Activated CD4-positive, alpha-beta T cell treated with anti-CD3 and anti-CD28 coated beads, Interleukin-2, Interleukin-4, amounts not matched to agents 100 ng/mL and 50 ng/mL, durations not matched to agents 16 hours and 8 hours (primary cell): ENCODE measurements around the gene SH2D1B.

Experiments
- DNase-seq: peaks from one replicate; pipeline ENCODE4 v3.0.0-alpha.2; 2020; ENCODE audit warnings: low spot score

Gene SH2D1B

DNA sequence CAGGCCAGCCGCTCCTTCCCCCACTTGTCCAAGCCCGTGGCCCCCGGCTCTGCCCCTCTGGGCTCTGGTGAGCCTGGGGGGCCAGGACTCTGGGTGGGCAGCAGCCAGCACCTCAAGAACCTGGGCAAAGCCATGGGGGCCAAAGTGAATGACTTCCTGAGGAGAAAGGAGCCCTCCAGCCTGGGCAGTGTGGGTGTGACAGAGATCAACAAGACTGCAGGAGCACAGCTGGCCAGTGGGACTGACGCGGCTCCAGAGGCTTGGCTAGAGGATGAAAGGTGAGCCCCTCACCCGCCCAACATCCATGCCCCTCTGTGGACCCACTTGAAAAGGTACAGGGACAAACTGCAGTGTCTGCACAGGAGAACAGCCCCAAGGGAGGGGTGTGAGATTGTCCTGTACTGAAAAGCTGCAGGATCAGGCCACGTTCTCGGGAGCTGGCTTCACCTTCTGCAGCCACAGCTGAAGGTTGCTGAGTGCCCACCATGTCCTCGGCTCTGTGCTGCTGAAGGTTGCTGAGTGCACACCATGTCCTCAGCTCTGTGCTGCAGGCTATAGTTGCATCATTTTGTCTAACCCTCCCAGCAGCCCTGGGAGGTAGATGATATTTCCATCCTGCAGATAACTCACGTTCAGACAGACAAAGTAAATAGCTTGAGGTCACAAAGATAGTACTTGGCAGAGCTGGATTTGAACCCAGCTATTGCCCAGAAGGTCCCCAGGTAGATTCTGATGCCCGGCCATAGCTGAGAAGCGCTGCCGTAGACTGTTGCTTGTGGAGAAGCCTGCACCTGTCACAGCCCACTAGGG lies 29.8 kb downstream of the SH2D1B start:
- no peak for DNase-seq

DNA sequence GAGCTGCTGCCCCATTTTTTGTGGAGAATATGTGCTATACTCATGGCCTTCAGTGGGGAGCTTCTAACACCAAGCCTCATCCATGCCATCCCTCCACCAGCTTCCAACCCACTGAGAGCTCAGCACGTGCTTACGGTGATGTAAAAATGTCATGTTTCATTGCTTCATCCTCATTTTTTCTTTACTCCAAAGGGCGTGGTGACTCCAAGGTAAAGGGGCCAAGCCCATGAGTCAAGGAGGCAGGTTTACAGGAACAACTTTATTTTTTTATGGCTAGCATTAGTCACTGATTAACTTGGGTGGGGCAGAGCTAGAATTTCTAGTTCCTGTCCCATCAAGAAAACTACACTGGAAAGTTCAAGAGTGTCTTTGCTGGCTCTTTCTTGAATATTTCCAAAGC lies 30.6 kb downstream of the SH2D1B start, which contains the start of gene C1orf226:
TSS of gene C1orf226 (plus strand) at position 346 of the 400 bp plus-strand sequence. CDS start 174 bp downstream, outside the sequence.
- no peak for DNase-seq

DNA sequence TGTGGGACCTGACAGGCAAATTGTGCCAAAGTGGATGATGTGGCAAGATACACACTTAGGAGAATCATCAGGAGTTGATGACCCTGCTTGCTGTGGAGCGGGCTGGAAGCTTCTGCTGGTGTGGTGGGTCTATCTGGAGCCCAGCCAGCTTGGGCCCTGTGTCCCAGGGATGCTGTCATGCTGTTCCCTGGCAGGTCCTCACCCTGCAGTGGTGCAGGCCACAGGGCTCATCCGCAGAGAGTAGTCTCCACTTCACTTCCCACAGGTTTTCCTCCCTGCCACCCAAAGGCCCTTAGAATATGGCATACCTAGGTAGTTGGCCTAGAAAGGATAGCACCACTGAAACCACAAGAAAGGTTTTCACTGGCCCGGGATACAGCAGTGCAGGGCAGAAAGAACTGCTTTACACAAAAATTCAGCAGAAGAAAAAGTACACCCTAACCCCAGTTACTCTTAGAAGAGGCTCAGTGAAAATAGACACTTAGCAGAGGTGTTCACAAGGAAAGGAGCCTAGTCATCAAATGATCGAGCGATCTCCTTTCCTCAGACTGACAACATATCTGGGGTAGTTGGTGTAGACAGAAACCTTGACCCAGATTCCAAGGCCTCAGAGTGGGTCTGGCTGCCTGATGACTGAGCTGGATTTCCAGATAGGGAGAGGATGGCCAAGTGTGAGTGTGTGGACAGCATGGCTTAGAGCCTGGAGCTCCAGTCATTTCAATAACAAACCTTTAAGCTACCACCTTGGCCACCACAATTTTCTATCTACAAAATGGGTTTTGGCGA lies 31.7 kb downstream of the SH2D1B start:
- DNase-seq, result no peak

DNA sequence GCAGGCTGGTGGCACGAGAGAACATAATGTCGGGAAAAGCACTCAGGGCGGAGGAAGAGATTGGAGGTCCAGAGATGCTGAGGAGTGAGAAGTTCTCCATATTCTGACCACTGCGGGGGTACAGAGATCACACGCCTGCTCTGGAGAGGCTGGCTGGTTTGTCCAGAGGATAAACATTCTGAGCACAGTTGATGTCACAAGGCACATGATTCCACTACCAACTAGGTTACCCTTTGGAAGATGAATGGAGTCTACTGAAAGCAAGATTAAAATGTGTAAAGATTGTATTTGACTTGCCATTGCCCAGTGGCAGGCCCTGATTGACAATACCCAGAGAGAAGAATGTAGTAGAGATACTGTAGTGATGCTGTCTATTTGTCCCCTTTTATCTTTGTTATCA lies 35.2 kb downstream of the SH2D1B start, which contains the start of gene SPATA46:
TSS of gene SPATA46 (minus strand) at position 164 of the 400 bp plus-strand sequence. CDS start at position 100, 64 bp downstream.
- no peak for DNase-seq

DNA sequence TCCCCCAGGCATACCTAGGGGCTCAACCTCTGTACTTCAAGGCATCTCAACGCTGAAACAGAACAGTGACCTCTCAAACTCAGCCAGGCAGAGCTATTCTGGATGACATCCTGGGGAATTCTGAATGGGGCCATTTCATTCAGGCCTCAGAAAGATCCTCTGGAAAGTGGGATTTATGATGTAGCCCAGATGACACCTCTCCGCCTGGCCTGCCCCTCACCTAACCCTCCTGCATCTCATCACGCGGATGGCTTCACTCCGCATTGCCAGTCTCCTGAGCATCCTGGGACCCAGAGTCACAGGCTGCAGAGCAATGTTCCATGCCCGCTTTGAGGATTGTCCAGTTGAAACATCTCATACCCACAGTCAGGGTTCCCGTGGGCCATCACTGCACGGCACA lies 36.5 kb downstream of the SH2D1B start:
- no peak for DNase-seq

DNA sequence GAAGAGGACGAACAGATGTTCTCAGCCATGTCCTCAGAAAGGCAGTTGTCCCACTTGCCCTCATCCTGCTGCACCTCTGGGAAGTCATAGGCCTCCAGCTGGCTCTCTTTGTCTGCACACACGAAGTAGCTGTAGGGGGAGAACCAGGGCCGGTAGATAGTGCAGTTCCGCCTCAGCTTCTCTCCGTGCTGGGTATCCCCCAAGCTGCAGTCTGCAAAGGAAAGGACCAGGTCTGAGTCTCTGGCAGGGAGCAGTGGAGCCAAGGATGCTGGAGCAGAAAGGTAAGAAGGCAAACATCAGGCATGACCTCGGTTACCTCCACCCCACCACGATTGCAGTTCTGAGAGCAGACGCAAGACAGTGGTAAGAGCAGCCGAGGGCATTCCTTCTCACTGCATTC lies 37.5 kb downstream of the SH2D1B start:
- DNase-seq, result no peak

DNA sequence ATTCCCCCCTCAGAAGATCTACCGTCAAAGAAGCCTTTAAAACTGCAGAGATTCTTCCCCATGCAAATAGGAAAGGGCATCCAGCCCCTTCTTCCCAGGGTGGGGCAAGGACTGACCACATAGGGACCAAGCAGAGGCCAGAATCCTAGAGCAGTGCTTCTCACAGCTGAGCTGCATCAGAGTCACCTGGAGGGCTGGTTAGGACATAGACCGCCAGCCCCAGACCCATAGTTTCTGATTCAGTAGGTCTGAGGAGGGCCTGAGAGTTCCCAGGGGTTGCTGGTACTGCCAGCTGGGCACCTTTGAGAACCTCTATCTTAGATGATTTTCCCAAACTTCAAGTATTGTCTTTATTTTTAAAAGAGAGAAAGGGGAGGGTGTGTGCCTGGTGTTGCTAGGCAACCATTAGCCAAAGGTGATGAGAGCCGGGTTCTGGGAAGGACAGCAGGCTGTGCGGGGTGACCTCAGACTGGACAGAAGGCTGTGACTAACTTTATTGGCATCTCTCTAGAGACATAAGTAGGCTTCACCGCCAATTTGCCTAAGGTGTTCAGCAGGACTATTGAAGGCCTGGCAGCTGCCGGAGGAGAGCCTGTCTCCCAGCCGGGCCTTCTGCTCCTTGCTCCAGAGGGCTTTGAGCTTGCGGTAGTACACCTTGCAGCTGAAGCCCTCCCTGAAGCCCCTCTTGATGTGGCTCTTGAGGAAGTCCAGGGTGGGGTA lies 38.2 kb downstream of the SH2D1B start:
- no peak for DNase-seq

DNA sequence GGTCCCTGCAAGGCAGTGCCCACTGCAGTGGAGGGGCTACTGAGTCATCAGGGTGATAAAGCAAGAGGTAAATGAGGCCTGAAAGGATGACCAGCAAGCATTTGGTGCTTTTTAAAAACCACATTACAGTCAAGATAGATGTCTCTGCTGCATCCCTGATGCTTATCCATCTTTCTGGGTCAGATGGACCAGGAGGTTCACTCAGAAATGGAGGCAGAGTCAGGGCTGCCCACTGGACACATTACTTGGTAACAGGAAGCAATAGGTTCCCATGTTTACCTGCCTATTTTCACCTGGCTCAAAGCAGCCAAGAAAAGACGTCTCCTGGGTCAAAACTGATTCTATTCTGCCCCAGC lies 38.9 kb downstream of the SH2D1B start:
- DNase-seq, result no peak

DNA sequence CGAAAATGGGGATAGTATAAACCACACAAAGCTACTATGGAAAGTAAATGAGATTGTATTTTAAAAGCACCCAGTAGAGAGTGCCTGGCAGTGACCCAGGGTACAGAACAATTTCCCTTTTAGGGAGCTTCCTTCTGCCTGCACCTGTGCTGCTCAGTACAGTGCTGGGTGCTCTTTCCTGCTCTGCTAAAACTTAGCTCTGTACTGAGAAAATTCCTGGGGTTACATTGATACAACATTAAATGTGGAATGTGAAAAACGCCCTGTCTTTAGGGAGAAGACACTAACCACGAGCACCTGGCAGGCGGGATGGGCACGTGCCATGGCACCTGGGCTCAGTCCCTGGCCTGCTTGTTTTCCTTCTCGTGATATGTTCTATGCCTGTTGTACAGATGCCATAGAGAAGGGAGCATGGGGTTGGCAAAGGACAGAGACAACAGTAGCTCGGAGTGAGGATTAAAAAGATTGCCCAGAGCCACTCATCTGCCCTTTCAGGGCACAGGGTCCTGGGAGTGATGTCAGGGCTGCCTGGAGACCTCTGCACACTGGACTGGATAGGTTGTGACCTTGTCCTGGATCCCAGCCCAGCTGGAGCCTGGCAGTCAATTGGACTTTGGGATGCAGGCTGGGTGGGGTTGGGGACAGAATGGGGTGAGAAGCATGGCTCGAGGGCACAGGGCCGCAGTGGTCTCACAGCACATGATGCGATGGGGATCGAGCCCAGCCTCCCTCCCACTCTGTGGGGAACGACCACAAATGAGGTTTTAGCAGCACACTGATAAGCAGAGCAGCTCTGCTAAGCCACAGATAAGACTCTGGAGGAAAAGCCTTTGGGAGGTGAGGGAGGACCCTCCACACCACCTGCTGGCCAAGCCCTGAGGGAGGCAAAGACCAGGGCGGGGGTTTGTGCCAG lies 39.5 kb downstream of the SH2D1B start:
- no peak for DNase-seq

DNA sequence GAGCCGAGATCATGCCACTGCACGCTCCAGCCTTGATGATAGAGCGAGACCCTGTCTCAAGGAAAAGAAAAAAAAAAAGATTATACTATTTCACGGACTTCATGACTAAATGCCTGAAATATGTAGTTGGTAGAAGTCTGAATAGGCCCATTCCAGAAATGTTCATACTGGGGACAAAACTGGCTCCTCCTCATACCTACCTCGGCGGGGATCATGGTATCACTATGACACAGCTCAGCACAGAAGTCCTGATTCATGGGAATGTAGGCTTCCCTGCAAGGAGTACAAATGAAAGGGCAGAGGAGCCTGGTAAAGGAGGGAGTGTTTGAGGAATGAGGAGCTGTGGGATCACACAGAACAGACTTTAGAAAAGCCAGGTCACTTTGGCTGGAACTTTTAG lies 40.3 kb downstream of the SH2D1B start:
- no peak for DNase-seq

DNA sequence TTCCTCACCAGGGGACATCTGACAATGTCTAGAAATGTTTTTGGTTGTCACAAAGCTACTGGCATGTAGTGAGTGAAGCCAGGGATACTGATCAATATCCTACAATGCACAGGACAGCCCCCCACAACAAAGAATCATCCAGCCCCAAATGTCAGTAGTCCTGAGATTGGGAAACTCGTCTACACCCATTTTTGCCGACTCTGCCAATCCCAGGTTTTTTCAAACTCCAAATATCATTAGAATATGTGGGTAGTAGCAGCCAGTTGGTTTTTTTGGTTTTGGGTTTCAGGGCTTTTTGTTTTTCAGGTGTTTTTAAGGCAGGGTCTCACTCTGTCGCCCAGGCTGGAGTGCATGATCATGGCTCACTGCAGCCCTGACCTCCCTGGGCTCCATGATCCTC lies 41.2 kb downstream of the SH2D1B start:
- DNase-seq, result no peak

DNA sequence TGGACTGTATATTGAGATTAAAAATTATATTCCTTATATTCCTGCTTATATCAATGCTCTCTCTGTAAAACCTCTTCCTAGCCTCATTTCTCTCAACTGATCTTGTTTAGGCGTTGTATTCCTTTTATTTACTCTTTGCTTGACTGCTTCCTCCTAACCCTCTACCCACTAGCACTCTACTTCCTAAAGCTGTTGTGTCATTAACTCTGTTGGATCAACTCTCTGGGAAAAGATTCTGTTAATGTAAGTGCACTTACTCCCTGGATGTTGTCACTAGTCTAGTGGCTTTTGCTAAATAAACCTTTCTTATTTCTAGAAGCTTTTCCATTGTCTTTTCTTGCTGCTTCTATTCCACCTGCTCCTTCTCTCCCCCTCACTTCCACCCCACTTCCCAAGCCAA lies 41.8 kb downstream of the SH2D1B start:
- no peak for DNase-seq

DNA sequence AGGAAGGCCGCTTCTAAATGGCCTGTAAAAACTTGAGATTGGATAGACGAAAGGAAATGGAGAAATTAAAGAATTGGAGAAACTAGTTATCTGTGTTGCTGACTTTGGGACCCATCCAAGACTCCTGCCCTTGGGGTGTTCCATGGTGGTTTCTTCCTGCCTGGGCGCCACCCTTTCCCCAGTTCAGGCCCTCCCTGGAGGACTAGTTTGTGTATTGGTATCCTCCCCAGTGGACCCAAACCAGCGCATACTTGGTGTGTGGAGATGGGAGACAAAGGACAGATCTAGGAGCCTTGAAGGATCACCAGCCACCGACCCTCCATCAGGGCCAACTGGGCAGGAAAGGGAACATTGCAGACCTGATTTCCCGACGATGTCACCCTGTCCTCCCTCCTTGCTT lies 42.4 kb downstream of the SH2D1B start:
- DNase-seq, result no peak

DNA sequence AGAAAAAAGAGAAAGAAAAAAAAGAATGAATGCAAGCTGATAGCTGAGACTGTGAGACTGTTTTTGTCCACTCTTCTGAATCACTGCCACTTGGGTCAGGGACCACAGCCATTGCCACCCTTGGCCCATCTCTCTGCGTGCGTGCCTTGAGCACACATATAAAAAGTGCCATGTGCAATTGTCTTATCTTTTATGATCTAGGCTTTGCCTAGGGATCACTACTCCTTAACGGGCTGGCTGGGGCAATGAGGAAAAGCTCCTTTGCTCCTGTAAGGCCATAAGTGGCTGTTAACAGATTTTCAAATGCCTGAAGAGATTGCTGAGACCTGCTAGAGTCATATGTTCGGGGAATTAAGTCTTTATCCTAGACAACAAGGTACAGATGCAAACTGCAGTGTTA lies 43.5 kb downstream of the SH2D1B start:
- no peak for DNase-seq

DNA sequence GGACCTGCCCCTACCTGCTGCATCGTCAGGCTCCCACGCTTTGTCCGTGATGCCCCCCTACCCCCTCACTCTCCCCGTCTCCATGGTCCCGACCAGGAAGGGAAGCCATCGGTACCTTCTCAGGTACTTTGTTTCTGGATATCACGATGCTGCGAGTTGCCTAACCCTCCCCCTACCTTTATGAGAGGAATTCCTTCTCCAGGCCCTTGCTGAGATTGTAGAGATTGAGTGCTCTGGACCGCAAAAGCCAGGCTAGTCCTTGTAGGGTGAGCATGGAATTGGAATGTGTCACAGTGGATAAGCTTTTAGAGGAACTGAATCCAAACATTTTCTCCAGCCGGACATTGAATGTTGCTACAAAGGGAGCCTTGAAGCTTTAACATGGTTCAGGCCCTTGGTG lies 44.2 kb downstream of the SH2D1B start:
- no peak for DNase-seq

DNA sequence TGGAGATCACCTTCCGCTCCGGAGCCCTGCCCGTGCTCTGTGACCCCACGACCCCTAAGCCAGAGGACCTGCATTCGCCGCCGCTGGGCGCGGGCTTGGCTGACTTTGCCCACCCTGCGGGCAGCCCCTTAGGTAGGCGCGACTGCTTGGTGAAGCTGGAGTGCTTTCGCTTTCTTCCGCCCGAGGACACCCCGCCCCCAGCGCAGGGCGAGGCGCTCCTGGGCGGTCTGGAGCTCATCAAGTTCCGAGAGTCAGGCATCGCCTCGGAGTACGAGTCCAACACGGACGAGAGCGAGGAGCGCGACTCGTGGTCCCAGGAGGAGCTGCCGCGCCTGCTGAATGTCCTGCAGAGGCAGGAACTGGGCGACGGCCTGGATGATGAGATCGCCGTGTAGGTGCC lies 44.9 kb downstream of the SH2D1B start:
- no peak for DNase-seq

DNA sequence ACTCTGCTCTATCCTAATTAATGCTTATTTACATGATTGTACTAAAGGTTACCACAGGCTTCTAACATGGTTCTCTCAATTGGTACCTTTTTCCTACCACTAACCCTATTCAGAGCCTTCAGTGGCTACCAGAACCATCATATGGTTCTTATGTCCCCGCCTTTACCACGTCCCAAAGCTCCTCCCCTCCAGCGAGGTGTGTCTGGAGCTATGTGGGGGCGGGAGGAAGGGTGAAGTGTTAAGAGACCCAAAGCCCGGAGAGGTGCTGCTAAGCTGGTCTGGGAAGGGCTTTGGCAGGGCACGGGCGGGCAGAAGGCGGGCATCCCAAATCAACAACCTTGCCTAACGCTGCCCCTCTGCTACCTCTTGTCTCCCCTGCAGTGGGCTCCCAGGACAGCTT lies 45.3 kb downstream of the SH2D1B start:
- no peak for DNase-seq

DNA sequence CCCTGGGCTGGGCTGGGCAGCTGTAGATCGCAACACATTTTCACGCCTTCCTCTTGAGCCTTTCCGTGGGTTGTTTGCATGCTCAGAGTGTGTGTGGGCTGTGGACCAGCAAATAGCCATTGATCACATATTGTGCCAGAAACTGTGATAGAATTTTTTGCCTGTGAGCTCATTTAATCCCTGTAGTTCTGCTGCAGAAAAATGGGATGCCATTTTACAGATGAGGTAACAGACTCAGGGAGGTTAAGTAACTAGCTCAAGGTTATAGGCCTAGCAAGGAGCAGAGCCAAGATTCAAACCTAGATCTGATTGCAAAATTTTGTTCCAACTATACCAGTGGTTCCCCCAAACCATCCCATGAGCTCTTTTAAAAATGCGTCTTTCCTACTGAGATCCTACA lies 45.8 kb downstream of the SH2D1B start:
- DNase-seq, result no peak

DNA sequence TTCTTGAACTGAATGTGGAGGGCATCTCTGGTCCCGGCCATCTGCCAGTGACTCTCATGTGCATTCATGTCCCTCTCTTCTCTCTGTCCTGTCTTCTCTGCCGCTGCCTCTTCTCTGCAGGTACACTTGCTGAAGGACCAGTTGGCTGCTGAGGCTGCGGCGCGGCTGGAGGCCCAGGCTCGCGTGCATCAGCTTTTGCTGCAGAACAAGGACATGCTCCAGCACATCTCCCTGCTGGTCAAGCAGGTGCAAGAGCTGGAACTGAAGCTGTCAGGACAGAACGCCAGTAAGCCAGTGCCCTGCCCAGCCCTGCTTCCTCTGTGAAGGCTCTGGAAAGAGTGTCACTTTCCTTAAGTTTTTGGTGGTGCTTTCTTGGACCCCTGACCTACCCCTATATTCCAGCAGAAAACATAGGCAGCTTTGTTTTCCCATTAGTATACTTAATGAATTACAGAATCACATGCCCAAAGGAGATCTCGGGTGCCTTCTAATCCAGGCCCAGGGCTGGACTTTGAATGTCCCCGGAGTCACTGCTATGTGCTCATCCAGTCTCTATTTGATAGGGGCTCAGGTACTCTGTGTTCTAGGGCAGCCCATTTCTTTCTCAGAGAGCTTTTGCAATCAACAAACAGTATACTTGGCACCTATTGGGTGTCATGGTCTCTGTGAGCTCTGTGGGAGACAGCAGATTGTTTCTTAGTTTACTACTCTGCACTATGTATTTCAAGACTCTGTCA lies 46.5 kb downstream of the SH2D1B start:
- DNase-seq, result no peak

DNA sequence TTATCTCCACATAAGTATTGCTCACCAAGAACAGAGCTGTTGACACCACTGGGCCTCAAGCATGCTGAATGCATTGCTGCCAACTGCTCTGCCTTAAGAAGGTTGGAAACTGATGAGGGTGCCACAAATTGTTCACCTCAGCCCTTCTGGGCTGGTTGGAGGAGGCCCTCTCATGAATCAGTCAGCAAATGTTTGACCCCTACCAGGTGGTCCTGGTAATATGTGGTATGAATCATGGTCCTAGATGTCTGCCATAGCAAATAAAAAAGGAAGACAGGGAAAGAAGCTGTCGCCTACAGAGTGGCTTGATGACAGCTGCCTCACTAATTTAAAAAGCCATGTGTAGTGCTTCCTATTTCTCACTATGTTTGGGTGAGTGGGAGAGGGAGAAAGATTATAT lies 47.4 kb downstream of the SH2D1B start:
- no peak for DNase-seq

DNA sequence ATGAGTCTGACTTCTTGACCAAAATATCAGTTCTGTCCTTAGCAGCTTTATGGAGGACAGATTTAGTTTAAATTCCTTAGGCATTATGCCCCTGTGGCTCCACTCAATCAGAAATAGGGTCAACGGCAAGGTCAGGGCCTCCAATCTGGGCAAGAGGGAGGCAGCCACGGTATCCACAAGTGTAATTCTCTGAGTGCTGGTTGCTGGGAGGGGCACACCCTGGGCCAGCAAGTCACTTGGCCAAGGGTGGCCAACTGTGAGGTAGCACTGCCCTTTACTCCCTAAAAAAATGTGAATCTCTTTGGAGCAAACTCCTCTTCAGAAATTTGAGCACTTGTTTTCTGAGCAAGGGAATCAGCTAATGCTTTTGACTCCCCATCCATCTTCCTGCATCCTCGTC lies 48.1 kb downstream of the SH2D1B start:
- no peak for DNase-seq
